ENCODE results near the gene DNAJC30.
"Not testable (repeated sequence)": the region's sequence is repeated elsewhere in the genome, so short reads cannot be mapped to it uniquely, and the experiment has no call there.

Gene DNAJC30

GRCh38 chr7:73678862-73679261, 4.4 kb downstream of the DNAJC30 start:
- TF ChIP-seq POLR2AphosphoS5 (IDR thresholded peaks at IDR 0.05; ENCODE audit: low read depth, low read length) = no peak
- TF ChIP-seq POLR2A (IDR thresholded peaks at IDR 0.05; ENCODE audit: low read depth, low read length) = no peak
- no peak for TF ChIP-seq TAF1 (IDR thresholded peaks at IDR 0.05; ENCODE audit: borderline replicate concordance, low read depth, low read length)
- DNase-seq (ENCODE audit: insufficient read length) = no peak
- FAIRE-seq = no peak

GRCh38 chr7:73676062-73676461, 7.2 kb downstream of the DNAJC30 start:
- FAIRE-seq; DNase-seq (ENCODE audit: insufficient read length): not testable (repeated sequence)

DNA sequence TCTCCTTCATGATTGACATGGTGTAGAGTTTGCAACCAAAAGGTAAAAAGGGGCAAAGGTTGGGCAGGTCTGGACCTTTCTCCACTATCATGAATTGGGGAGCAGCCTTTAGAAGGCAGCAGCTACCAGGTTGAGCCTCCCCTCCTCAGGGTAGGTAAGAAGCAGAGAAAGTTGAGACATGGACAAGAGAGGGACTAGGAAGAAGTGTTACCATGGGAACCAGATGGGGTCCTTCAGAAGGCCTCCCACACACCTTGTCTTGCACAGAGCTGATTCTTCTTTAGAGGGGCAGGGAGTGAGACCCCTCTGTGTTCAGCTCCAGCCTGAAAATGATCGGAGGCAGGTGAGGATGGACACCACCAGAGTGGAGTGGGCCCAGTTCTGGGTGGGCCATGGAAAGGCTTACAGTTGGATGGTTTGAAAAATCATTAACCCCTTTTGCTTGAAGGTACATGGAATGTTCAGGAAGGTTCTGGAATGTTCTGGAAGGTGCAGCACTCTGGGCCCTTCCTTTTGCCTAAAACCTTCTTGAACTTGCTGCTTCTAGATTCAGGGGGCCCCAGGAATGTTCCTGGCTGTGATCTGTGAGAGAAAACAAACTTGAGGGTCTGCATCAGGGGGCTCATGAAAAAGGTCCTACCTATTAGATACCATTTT, 8.7 kb downstream of the DNAJC30 start:
- DNase-seq (ENCODE audit: insufficient read length) (no peak), FAIRE-seq (no peak)
- TF ChIP-seq POLR2AphosphoS5 (IDR thresholded peaks at IDR 0.05; ENCODE audit: low read depth, low read length) = no peak
- TF ChIP-seq POLR2A (IDR thresholded peaks at IDR 0.05; ENCODE audit: low read depth, low read length) = no peak
- TF ChIP-seq TAF1 (IDR thresholded peaks at IDR 0.05; ENCODE audit: borderline replicate concordance, low read depth, low read length) = no peak

DNA sequence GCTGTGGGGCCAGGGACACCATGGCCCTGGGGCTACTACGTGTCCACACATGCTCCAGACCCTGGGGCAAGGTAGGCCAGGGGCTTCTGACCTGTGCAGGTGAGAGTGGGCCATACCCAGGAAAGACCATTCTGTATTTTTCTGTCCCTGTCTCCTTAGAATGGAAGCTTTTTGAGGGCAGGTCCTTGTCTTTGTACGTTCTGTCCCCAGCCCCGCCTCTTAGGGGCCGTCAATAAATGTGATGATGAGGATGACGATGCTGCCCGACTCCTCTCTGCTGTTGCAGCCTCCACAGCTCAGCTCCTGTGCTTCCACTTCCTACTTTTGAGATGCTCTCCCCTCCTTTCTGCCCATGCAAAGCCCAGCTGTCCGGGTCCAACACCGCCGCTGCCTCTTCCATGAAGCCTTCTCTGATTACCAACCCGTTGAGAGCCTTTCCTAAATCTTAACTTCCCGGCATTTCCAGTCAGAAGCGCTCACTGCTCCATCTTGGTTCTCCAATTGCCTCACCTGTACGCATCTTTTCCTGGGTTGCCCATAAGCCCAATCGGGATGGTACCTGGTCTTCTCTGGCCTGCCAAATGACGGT, 11.3 kb downstream of the DNAJC30 start:
- TF ChIP-seq POLR2A (IDR thresholded peaks at IDR 0.05; ENCODE audit: low read depth, low read length) (no peak), POLR2AphosphoS5 (IDR thresholded peaks at IDR 0.05; ENCODE audit: low read depth, low read length) (no peak), TAF1 (IDR thresholded peaks at IDR 0.05; ENCODE audit: borderline replicate concordance, low read depth, low read length) (no peak)
- FAIRE-seq (no peak), DNase-seq (ENCODE audit: insufficient read length) (no peak)

DNA sequence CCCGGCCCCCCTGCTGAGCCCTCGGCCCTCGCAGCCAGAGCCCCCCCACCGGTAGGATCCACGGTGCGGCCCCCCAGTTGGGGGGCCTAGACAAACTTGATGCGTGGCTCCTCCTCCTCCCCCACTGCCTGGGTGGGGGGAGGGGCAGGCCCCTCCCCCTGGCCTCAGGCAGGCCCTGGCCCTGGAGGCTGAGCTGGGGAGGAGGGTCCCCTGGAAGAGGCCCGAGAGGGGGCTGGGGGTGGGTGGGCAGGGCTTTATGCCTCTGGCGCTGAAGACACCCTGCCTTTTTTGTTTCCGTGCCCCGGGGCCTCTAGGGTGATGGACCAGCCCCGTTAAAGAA, 12.0 kb downstream of the DNAJC30 start:
- DNase-seq (ENCODE audit: insufficient read length) (no peak), FAIRE-seq (no peak)
- no peak for TF ChIP-seq TAF1 (IDR thresholded peaks at IDR 0.05; ENCODE audit: borderline replicate concordance, low read depth, low read length)
- TF ChIP-seq POLR2AphosphoS5 (IDR thresholded peaks at IDR 0.05; ENCODE audit: low read depth, low read length) = no peak

DNA sequence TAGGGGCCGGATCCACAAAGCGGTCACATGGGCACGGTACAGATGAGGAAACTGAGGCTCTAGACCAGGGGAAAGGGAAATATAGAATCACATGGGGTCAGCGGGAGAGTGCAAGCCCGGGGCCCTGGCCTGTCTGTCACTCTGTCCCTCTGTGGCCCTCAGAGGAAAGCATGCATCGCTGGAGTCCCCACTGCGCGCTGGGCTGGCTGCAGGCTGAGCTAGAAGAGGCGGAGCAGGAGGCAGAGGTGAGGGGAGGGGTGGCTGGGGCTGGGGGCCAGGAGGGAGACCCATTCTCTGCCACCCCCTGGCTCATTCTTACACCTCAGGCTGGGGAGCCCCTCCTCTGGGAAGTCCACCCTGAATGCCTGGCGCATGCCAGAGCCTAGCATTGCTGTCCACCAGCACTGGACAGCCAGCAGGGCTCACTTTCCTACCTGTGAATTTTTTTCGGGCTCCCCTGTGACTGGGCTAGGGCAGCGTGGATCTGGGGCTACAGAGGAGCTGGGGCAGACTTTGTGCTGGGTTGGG, 13.3 kb downstream of the DNAJC30 start:
- TF ChIP-seq POLR2AphosphoS5 (IDR thresholded peaks at IDR 0.05; ENCODE audit: low read depth, low read length) (no peak), POLR2A (IDR thresholded peaks at IDR 0.05; ENCODE audit: low read depth, low read length) (no peak), TAF1 (IDR thresholded peaks at IDR 0.05; ENCODE audit: borderline replicate concordance, low read depth, low read length) (no peak)
- FAIRE-seq (no peak), DNase-seq (ENCODE audit: insufficient read length) (no peak)

- DNase-seq (ENCODE audit: insufficient read length) (no peak), FAIRE-seq (no peak)
- TF ChIP-seq TAF1 (IDR thresholded peaks at IDR 0.05; ENCODE audit: borderline replicate concordance, low read depth, low read length) (no peak), POLR2AphosphoS5 (IDR thresholded peaks at IDR 0.05; ENCODE audit: low read depth, low read length) (no peak), POLR2A (IDR thresholded peaks at IDR 0.05; ENCODE audit: low read depth, low read length) (no peak)
Measured at GRCh38 chr7:73669288-73669701, 14.0 kb downstream of the DNAJC30 start.

DNA sequence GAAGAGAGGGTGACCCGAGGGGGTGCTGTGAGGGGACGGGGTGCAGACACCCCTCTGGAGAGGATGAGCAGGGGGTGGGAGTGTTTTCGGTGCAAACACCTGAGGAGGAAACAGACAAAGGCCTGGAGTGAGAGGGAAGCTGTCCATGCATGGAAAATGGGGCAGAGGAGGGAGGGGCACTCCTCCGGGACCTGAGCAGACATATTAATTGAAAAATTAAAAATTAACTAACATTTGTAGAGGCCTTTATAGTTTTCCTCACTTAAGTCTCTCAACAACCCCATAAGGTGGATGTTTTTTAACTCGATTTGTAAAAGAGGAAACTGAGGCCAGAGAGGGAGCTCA, 14.4 kb downstream of the DNAJC30 start:
- DNase-seq (ENCODE audit: insufficient read length) (no peak), FAIRE-seq (no peak)
- no peak for TF ChIP-seq POLR2A (IDR thresholded peaks at IDR 0.05; ENCODE audit: low read depth, low read length)
- TF ChIP-seq POLR2AphosphoS5 (IDR thresholded peaks at IDR 0.05; ENCODE audit: low read depth, low read length) = no peak
- TF ChIP-seq TAF1 (IDR thresholded peaks at IDR 0.05; ENCODE audit: borderline replicate concordance, low read depth, low read length) = no peak

GRCh38 chr7:73668103-73668885, 15.0 kb downstream of the DNAJC30 start:
- no peak for DNase-seq (ENCODE audit: insufficient read length)
- TF ChIP-seq POLR2AphosphoS5 (IDR thresholded peaks at IDR 0.05; ENCODE audit: low read depth, low read length) = no peak
- no peak for TF ChIP-seq POLR2A (IDR thresholded peaks at IDR 0.05; ENCODE audit: low read depth, low read length)
- TF ChIP-seq TAF1 (IDR thresholded peaks at IDR 0.05; ENCODE audit: borderline replicate concordance, low read depth, low read length) = no peak
- no peak for FAIRE-seq

GRCh38 chr7:73667344-73668102, 15.7 kb downstream of the DNAJC30 start, which contains the start of gene VPS37D:
TSS of gene VPS37D (plus strand) at chr7:73667831. CDS start at chr7:73667959, 128 bp downstream.
- FAIRE-seq = peak; percentile 80
- TF ChIP-seq POLR2A (IDR thresholded peaks at IDR 0.05; ENCODE audit: low read depth, low read length) = no peak
- no peak for TF ChIP-seq TAF1 (IDR thresholded peaks at IDR 0.05; ENCODE audit: borderline replicate concordance, low read depth, low read length)
- TF ChIP-seq POLR2AphosphoS5 (IDR thresholded peaks at IDR 0.05; ENCODE audit: low read depth, low read length) = no peak

DNA sequence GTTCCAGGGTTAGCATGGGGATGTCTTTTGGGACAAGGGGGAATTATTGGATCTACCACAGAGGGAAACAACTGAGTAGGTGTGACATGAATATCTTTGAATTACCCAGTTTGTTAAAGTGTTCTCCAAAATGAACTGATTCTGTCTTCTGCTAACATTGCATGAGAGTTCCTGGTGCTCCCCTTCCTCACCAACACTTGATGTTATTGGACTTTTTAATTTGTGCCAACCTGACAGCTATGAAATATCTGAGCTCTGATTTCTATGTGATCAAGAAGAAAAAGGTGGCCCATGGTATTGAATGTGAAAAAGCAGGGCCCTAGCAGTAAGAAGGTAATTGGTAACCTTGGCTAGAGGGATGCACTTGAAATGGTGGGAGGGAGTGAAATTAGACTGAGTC, 20.2 kb downstream of the DNAJC30 start:
- FAIRE-seq (no peak), DNase-seq (ENCODE audit: insufficient read length) (no peak)
- no peak for TF ChIP-seq POLR2AphosphoS5 (IDR thresholded peaks at IDR 0.05; ENCODE audit: low read depth, low read length)
- no peak for TF ChIP-seq POLR2A (IDR thresholded peaks at IDR 0.05; ENCODE audit: low read depth, low read length)
- TF ChIP-seq TAF1 (IDR thresholded peaks at IDR 0.05; ENCODE audit: borderline replicate concordance, low read depth, low read length) = no peak

More at GRCh38 chr7:73667344-73668102, 15.7 kb downstream of the DNAJC30 start, which contains the start of gene VPS37D:
- DNase-seq (ENCODE audit: insufficient read length) = peak; percentile 97

DNA sequence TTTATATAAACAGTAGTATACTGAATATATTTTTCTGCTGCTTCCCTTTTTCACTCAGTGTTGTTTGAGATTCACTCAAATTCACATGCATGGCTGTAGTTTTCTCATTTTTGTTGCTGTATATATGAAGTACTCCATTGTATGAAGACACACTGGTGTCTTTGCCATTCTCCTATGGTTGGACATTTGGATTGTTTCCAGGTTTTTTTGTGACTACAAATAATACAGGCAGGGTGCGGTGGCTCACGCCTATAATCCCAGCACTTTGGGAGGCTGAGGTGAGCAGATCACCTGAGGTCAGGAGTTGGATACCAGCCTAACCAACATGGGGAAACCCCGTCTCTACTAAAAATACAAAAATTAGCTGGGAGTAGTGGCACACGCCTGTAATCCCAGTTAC, 22.7 kb downstream of the DNAJC30 start:
- DNase-seq (ENCODE audit: insufficient read length); FAIRE-seq: not testable (repeated sequence)
